ENCODE measurements around the gene CTXN3.

DNA sequence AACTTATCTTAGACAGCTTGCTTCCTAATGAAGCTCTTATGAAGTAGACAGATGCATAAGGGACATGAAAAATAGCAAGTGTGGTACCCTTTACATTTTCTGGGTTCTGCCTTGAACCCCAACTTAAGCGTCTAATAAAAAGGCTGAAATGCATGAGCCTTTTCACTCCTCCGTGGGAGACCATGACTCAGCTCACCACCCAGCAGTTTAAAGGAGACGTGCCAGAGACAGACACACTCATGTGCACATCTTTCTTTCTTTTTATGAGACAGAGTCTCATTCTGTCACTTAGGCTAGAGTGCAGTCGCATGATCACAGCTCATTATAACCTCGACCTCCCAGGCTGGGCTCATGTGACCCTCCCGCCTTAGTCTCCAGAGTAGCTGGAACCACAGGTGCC, 22.3 kb downstream of the CTXN3 start:
- TF ChIP-seq KDM1A (IDR thresholded peaks at IDR 0.05; ENCODE audit: borderline replicate concordance), result no peak
- TF ChIP-seq RB1 (IDR thresholded peaks at IDR 0.05; ENCODE audit: borderline replicate concordance), result no peak
- no peak for TF ChIP-seq FOXK2 (IDR thresholded peaks at IDR 0.05)
- TF ChIP-seq HCFC1 (IDR thresholded peaks at IDR 0.05; ENCODE audit: low read length), result no peak
- TF ChIP-seq, protein P1, sequence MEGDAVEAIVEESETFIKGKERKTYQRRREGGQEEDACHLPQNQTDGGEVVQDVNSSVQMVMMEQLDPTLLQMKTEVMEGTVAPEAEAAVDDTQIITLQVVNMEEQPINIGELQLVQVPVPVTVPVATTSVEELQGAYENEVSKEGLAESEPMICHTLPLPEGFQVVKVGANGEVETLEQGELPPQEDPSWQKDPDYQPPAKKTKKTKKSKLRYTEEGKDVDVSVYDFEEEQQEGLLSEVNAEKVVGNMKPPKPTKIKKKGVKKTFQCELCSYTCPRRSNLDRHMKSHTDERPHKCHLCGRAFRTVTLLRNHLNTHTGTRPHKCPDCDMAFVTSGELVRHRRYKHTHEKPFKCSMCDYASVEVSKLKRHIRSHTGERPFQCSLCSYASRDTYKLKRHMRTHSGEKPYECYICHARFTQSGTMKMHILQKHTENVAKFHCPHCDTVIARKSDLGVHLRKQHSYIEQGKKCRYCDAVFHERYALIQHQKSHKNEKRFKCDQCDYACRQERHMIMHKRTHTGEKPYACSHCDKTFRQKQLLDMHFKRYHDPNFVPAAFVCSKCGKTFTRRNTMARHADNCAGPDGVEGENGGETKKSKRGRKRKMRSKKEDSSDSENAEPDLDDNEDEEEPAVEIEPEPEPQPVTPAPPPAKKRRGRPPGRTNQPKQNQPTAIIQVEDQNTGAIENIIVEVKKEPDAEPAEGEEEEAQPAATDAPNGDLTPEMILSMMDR (IDR thresholded peaks at IDR 0.05 in 2 of 3, conservative IDR thresholded peaks at IDR 0.05 in 1 of 3; ENCODE audit: control insufficient read depth in 2 of 3, extremely low read depth in 1 of 3, insufficient read depth in 1 of 3, low read depth in 3 of 3, low read length in 3 of 3), result no peak
- TF ChIP-seq, protein P2, sequence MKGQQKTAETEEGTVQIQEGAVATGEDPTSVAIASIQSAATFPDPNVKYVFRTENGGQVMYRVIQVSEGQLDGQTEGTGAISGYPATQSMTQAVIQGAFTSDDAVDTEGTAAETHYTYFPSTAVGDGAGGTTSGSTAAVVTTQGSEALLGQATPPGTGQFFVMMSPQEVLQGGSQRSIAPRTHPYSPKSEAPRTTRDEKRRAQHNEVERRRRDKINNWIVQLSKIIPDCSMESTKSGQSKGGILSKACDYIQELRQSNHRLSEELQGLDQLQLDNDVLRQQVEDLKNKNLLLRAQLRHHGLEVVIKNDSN (IDR thresholded peaks at IDR 0.05; ENCODE audit: borderline replicate concordance, extremely low read length, insufficient read depth, low read depth, low read length), result no peak
- no peak for TF ChIP-seq BHLHE40 (IDR thresholded peaks at IDR 0.05; ENCODE audit: borderline replicate concordance in 1 of 2, low read depth in 2 of 2, low read length in 1 of 2)
